RPMI7951 (cell line): ENCODE results near the gene SERF2. TPM values are rescaled to one million over a fixed set of nuclear protein-coding genes. Genes with fewer than 3 reads are reported as not detected.
"Not testable (repeated sequence)": the region's sequence is repeated elsewhere in the genome, so short reads cannot be mapped to it uniquely, and the experiment has no call there.

Experiments
- DNase-seq: peaks from one replicate; pipeline ENCODE4 v3.0.0-alpha.2; 2012; ENCODE audit warnings: low read depth
- total RNA-seq: library from RNA; depleted of rRNA; stranded (reverse); fragments of >200 nt; shearing (Covaris generic); gene quantifications from 2 replicates; pipeline ENCODE4 v1.2.3, GENCODE V29; 2014

Gene SERF2
- total RNA-seq, 1 experiment from 2014 or later = 1,842 TPM

DNA sequence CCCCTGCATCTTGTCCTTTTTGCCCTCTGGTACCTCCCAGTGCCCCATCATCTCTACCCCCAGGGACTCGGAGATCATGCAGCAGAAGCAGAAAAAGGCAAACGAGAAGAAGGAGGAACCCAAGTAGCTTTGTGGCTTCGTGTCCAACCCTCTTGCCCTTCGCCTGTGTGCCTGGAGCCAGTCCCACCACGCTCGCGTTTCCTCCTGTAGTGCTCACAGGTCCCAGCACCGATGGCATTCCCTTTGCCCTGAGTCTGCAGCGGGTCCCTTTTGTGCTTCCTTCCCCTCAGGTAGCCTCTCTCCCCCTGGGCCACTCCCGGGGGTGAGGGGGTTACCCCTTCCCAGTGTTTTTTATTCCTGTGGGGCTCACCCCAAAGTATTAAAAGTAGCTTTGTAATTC is 1.5 kb downstream of the SERF2 start:
- DNase-seq = no peak

- DNase-seq = no peak
These were observed 2.3 kb downstream of the SERF2 start for GRCh38 chr15:43794269-43795037.

- no peak for DNase-seq
These were observed 3.1 kb downstream of the SERF2 start for GRCh38 chr15:43795197-43795596.

DNA sequence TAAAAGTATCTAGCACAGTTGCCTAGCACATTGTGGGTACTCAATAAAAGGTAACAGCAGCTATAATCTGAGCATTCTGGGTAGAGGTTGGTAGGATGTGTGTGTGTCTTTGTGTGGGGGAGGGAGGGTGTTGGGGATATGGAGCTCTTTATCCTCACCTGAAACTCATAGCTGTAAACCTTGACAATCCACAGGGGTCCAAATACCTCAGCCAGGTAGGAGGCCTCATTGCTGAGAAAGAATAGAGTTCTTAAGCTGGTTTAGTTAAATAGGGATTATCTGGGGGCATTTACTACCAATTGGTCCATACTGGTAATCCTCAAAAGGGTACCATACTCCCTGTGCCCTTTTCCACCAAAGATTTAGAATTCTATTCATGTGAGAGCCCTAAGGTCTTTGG is 3.9 kb downstream of the SERF2 start:
- DNase-seq = no peak

GRCh38 chr15:43796566-43796965 is 4.4 kb downstream of the SERF2 start:
- no peak for DNase-seq

DNA sequence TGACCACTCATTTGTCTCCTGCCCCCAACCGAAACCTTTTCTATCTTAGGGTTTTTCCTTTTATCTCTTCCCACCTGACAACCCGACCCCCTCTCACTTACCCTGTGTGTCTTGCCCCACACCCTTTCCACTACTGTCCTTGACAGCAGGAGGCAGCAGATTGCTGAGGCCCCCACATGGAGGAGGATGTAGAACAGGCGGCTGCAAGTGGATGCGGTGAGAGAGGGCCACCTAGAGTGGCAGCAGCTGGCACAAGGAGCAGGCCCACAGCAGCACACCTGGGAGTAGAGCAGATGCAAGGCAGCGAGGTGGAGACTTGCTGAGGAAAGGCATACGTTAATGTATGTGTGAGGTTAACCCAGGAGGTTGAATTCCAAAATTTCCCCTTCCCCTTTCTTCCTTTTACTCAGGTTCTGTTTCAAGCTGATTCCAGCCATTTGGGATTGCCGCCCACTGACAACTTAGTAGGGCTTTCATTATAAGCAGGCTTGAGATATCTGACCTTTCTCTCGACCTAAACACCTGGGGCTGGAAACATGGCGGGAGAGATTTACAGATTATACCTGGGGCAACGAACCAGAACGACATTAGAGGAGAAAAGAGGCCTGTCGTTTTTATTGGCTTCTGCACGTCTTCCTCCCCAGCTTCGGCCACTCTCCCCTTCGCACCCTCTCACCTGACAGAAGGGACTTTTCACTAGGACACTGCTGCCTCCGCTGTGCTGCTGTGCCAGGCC is 7.3 kb downstream of the SERF2 start:
- no peak for DNase-seq

DNA sequence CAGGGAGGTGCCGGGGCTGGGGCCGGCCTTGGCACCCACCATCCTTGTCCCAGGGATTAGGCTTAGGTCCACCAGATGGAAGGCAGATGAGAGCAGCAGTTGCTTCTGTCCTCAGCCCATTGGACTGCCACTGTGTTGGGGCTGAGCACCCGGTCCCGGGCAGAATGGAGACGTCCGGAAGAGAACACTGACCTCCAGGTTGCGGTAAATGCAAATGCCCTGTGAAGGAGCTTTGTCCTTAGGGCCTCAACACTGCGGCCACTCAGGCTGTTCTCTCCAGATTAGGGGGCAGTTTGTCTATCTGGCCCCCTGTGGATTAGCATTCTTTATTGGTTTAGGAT is 7.8 kb downstream of the SERF2 start, which contains the start of gene SERINC4:
TSS of gene SERINC4 (minus strand) at position 276 of the 341 bp plus-strand sequence. CDS start at position 42, 234 bp downstream.
- DNase-seq = no peak

- peak; percentile 88 for DNase-seq
These were observed 8.4 kb downstream of the SERF2 start, which contains the start of gene HYPK for GRCh38 chr15:43800286-43801141. TSS of gene HYPK (plus strand) at chr15:43800599. CDS start at chr15:43800623, 24 bp downstream.

- DNase-seq = not testable (repeated sequence)
These were observed 10.6 kb downstream of the SERF2 start for GRCh38 chr15:43802676-43803075.

- DNase-seq = no peak
These were observed 16.4 kb downstream of the SERF2 start for GRCh38 chr15:43808435-43808950.

DNA sequence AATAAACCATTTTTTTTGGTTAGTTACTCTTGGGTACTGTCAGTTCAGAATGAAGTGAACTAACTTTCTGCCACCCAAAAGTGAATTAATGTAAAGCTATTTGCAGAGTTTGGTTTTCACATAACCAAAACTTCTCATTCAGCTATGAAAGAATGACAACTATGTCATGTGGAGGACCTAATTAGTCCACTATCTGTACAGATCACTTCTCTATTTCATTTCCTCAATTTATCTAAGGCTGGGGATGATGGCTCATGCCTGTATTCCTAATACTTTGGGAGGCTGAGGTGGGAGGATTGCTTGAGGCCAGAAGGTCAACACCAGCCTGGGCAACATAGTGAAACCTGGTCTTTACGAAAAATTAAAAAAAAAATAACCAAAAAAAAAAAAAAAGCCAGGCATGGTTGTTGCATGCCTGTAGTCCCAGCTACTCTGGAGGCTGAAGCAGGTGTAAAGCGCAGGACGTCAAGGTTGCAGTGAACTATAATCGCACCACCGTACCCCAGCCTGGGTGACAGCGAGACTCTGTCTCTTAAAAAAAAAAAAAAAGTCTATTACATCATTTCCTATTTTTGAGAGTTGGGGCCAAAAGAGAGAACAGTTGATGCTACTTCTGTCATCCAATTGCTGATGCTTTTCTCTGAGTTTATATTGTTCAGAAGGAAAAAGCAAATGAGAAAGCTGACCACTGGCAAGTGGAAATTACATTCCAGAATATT is 17.0 kb downstream of the SERF2 start:
- DNase-seq = no peak

DNA sequence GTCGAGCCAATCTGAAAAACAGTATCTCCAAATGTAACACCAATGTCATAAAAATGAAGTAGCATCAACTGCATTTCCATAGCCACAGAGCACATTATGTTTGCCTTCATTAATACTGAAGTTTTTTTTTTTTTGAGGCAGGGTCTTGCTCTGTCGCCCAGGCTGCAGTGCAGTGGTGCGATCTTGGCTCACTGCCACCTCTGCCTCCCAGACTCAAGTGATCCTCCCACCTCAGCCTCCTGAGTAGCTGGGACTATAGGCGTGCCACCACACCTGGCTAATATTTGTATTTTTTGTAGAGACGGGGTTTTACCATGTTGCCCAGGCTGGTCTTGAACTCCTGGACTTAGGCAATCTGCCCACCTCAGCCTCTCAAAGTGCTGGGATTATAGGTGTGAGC is 22.9 kb downstream of the SERF2 start:
- DNase-seq = not testable (repeated sequence)

- no peak for DNase-seq
These were observed 29.4 kb downstream of the SERF2 start for GRCh38 chr15:43821505-43821904.

- DNase-seq = peak; percentile 98
These were observed 32.5 kb downstream of the SERF2 start, which contains the start of gene MFAP1 for GRCh38 chr15:43824302-43825246. TSS of gene MFAP1 (minus strand) at chr15:43824690. CDS start at chr15:43824569, 121 bp downstream.

DNA sequence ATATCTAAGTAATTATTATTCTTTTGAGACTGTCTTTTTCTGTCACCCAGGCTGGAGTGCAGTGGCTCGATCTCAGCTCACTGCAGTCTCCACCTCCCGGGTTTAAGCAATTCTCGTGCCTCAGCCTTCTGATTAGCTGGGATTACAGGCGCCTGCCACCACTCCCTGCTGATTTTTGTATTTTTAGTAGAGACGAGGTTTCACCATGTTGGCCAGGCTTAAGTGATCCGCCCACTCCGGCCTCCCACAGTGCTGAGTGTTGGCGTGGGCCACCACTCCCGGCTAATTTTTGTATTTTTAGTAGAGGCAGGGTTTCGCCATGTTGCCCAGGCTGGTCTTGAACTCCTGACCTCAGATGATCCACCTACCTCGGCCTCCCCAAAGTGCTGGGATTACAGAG is 33.2 kb downstream of the SERF2 start:
- not testable (repeated sequence) for DNase-seq

DNA sequence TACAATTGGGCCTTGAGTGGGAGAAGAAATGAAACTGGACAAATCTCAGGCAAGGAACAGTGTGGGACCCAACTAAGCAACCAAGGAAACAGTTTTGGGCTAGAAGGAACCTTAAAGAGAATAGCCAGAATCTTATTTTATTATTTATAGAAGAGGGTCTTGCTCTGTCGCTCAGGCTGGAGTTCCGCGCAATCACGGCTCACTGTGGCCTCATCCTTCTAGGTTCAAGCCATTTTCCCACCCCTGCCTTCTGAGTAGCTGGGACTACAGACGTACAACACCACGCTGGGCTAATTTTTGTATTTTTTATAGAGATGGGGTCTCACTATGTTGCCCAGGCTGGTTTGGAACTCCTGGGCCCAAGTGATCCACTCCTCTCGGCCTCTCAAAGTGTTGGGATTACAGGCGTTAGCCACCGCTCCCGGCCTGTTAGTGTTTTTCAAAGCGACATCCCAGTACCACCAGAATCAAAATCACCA is 33.9 kb downstream of the SERF2 start:
- no peak for DNase-seq

- DNase-seq = peak; percentile 90
These were observed 34.6 kb downstream of the SERF2 start, which contains the start of gene WDR76 for GRCh38 chr15:43826508-43827341. TSS of gene WDR76 (plus strand) at chr15:43827002. CDS start at chr15:43827033, 31 bp downstream.

- peak; percentile 42 for DNase-seq
These were observed 36.0 kb downstream of the SERF2 start for GRCh38 chr15:43828061-43828657.
